HG03432 (cell line): ENCODE measurements around the gene LTBP1.
"Not testable (repeated sequence)": the region's sequence is repeated elsewhere in the genome, so short reads cannot be mapped to it uniquely, and the experiment has no call there.

Source experiments
- ATAC-seq: cut with Tn5 transposase; IDR thresholded peaks from one replicate; pipeline ENCODE4 v1.9.1; 2021; ENCODE audit warnings: mild to moderate bottlenecking, moderate library complexity; ENCODE audit not compliant: unreplicated experiment

The LTBP1 gene

DNA sequence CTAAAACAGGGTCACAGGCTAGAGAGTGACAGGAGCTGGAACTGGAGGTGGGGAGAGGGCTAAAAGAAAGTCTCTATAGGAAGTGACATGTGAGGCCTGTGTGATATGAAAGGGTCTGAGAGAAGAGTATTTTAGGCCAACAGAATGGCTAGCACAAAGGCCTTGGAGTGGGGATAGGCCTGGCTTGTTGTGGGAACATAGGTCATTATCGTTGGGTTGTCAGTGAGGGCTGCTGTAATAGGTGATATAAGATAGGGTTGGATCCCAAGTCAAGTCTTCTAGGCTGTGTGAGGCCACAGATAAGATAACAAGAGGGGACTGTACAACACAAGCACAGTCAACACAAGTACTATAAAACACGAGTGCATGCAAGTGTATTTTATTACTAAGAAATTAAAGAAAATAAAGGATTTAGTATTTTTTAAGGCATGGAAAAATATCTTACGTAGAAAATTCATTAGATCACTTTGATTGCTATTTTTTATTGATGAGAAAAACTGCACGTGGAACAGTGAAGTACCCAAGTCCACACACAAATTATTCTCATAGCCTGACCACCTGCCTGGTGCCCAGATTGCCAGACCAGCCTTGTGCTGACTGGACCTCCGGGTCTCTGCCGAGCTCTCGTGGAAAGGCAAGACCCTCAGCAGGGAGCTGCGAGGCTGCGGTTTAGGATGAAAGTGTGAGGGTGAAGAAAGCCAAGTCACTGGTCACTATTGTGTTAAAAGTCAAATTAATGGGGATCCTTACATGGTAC, 14.1 kb downstream of the LTBP1 start:
- ATAC-seq = no peak

DNA sequence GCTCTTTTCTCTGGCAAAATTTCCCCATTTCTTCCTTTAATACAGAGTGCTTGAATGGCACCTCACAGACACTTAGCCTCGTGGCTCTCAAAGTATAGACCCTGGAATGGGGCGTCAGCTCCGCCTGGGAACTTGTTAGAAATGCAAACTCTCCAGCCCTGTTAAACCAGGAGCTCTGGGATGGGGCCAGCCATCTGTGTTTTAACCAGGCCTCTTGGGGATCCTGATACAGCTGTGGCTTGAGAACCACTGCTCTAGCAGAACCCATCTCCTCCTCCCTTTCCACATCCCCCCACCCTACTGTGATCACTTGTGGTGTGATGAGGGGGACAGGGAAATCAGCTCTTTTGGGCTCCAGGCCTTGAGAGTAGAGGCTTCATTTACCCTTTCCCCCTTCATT, 15.9 kb downstream of the LTBP1 start:
- no peak for ATAC-seq

DNA sequence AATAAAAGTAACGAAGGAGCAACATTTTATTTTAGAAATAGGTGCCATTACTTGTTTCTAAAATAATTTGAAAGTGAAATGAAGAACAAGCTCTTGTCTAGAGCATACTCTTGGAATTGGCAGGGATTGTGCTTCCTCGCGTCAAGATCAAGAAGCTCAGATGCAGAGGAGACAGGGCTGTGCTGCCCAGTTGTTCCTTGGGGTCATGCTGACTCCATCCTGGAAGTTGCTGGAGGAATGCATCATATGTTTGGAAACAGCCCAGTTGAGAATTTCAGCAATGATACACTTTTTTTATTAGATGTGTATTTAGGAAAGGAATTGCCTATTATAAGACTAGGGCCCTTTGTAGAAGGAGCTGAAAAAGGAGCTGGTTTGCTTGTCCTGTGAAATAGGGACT, 17.2 kb downstream of the LTBP1 start:
- ATAC-seq = no peak

DNA sequence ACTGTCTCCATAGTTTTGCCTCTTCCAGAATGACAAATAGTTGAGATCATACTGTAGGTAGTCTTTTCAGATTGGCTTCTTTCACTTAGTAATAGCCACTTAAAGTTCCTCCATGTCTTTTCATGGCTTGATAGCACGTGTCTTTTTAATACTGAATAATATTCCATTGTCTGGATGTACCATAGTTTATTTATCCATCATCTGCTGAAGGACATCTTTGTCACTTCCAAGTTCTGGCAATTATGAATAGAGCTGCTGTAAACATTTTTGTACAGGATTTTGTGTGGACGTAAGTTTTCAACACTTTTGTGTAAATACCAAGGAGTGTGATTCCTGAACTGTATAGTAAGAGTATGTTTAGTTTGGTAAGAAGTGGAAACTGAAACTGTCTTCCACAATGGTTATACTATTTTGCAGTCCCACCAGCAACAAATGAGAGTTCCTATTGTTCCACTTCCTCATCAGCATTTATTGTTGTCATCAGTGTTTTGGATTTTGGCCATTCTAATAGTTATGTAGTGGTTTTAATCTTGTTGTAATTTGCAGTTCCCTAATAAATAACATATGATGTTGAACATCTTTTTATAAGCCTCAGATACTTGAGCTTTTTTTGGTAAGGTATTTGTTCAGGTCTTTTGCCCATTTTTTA, 18.9 kb downstream of the LTBP1 start:
- ATAC-seq = no peak

DNA sequence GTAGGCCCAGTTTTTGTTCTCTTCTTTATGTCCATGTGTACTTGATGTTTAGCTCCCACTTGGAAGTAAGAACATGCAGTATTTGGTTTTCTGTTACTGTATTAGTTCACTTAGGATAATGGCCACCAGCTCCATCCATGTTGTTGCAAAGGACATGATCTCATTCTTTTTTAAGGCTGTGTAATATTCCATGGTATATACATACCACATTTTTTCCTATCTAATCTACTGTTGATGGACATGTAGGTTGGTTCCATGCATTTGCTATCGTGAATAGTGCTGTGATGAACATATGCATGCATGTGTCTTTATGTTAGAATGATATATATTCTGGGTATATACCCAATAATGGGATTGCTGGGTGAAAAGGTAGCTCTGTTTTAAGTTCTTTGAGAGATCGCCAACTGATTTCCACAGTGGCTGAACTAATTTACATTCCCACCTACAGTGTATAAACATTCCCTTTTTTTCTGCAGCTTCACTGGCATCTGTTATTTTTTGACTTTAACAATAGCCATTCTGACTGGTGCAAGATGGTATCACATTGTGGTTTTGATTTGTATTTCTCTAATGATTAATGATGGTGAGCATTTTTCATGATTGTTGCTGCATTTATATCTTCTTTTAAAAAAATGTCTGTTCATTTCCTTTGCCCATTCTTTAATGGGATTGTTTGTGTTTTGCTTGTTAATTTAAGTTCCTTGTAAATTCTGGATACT, 22.9 kb downstream of the LTBP1 start:
- no peak for ATAC-seq

DNA sequence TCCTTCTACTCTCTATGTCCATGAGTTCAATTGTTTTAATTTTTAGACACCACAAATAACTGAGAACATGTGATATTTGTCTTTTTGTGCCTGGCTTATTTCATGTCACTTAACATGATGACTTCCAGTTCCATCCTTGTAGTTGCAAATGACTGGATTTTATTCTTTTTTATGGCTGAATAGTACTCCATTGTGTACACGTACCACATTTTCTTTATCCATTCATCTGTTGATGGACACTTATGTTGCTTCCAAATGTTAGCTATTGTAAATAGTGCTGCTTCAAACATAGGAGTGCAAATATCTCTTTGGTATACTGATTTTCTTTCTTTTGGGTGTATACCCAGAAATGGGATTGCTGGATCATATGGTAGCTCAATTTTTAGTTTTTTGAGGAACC, 27.0 kb downstream of the LTBP1 start:
- not testable (repeated sequence) for ATAC-seq

DNA sequence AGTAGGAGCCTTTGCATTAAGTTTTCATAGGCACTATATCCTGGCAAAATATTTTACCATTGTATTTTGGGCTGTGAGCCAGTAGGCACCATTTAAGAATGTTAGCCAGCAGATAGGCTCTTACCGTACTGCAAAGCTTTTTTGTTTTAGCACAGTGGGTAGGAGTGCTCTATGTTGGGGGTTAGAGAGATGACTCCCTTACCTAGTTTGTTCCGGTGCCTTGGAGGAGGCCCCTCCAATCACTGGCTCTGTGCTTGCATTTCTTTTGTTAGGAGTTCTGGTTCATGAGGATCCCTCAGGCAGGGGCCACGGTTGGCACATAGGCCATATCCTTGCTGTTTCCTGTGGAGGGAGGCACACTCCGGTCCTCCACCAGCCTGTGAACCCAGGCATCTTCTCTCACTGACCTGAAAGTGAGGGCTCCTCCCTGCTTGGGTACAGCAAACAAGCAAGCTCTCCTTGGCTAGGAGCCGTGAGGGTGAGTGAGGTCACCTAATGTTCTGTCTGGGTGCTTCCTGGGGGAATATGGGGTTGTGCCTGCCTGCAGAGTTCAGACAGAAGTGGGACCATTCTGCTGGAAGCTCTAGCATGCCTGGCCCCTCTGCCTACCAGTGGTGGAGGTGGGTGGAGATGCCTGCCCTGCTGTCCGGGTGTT, 29.8 kb downstream of the LTBP1 start:
- ATAC-seq = no peak

DNA sequence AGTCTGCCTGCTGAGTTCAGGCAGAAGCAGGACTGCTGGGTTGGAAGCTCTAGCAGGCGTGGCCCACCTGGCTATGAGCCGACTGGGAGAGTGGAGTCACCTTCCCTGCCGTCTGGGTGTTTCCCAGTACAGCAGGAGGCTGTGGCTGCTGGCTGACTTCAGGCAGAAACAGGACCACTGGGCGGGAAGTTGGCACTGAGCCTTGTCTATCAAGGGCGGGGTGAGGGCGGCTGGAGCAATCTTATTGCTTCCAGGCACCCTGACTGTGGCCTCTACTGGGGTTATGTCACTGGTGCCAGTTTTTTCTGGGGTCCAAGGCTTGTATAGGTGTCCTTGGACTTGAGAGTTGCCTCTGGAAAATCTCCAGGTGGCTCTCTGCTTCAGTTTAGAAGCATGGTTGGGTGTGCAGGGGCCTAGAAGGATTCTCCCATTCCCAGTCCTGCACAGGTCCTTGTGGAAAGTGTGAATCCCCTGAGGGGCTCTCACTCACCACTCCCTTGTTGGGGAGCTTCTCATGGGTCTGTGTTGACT, 30.5 kb downstream of the LTBP1 start:
- no peak for ATAC-seq

DNA sequence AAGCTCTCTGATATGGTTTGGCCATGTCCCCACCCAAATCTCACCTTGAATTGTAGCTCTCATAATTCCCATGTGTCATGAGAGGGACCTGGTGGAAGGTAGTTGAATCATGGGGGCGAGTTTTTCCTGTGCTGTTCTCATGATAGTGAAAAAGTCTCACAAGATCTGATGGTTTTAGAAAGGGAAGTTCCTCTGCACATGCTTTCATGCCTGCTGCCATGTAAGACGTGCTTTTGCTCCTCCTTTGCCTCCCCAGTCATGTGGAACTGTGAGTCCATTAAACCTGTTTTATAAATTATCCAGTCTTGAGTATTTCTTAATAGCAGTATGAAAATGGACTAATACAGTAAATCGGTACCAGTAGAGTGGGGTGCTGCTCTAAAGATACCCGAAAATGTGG, 34.9 kb downstream of the LTBP1 start:
- no peak for ATAC-seq

DNA sequence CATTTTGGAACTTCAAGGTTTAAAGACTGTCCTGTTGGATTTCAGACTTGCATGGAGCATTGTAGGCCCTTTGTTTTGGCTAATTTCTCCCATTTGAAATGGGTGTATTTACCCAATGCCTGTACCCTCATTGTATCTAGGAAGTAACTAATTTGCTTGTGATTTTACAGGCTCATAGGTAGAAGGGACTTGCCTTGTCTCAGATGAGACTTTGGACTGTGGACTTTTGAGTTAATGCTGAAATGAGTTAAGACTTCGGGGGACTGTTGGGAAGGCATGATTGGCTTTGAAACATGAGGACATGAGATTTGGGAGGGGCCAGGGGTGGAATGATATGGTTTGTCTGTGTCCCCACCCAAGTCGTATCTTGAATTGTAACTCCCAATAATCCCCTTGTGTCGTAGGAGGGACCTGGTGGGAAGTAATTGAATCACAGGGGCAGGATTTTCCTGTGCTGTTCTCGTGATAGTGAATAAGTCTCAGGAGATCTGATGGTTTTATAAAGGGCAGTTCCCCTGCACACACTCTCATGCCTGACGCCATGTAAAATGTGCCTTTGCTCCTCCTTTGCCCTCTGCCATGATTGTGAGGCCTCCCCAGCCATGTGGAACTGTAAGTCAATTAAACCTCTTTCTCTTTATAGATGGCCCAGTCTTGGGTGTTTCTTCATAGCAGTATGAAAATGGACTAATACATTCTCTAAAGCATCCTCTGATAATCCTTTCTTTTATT, 36.6 kb downstream of the LTBP1 start:
- ATAC-seq = not testable (repeated sequence)

DNA sequence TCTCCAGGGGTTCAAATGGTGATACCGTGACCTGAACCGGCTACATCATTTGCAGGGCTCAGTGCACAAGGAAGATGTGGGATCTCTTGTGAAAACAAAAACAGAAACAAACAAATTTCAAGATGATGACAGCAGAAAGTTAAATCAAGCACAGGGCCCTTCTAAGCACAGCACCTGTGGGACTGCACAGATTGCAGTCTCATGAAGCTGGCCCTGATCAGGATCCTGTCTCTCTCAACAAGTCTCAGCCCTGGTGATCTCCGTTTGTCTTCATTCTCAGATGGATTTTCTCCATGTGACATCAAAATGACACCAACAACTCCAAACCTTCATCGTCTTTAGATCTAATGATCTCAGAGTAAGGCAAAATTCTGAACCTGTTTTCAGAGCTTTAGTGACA, 39.7 kb downstream of the LTBP1 start:
- ATAC-seq = no peak

DNA sequence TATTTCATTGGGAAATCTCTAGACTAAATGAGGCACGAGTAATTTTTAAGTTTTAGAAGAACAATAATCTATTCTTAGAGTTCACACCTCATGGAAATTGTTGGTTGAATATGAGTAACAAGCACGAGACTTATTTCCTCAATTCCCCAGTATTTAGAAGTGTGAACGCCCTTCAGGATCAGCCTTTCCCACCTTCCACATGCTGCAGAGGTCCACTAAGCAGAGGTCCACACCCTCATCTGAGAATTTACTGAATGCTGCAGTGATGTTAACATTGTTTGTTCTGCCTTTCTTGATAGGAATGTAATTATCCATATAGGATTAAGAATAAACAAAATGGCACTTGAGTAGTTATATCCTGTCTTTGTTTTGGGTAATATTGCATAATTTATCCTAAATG, 41.8 kb downstream of the LTBP1 start:
- no peak for ATAC-seq

DNA sequence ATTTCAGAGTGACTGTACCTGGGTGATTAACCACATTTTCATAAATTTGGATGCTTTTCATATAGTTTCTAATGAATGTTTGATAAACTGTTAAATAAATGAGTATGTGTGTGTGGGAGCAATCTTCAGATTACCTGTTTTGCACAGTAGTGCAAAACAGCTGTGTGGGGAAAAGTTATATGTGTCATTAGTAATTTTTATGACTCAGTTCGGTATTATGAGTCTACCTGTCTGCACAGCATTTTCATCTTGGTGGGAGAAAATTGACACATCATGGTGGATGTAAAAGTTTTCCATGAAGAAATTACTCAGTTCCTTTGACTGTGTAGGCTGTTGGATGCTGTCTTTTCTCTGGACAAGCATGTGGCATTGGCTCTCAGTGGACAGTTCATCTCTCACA, 43.8 kb downstream of the LTBP1 start:
- ATAC-seq = no peak

DNA sequence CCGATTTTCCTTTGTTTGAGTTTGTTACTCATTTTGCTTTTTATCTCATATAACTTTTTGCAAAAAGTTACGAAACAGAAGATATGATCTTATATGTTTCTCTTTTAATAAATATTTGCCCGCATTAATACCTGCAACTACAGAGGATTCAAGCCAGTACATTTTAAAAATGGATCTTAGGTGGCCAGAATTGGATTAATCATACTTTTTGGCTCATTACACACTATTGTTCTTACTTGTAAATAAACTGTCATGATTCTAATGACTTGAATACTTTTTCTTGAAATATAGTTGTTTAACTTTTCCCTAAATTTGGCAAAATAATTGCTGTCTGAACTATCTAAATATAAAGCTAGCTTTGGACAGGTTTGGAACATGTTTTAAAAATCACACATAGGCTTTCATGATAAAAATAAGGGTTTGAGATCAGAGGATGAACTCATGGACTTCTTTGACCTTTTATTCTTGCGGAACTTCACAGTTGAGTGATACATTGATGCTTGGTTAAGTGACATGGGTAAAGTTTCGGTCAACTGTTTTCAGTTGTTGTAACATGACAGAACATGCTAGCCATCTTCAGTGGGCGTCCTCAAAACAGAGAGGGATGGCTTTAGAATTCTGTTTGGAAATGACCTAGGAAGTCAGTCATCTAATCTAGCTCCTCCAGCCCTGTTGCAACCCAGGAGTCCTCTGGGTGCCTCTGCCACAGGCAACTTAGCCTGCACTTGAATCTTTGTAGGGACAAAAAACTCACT, 44.5 kb downstream of the LTBP1 start:
- ATAC-seq = no peak

DNA sequence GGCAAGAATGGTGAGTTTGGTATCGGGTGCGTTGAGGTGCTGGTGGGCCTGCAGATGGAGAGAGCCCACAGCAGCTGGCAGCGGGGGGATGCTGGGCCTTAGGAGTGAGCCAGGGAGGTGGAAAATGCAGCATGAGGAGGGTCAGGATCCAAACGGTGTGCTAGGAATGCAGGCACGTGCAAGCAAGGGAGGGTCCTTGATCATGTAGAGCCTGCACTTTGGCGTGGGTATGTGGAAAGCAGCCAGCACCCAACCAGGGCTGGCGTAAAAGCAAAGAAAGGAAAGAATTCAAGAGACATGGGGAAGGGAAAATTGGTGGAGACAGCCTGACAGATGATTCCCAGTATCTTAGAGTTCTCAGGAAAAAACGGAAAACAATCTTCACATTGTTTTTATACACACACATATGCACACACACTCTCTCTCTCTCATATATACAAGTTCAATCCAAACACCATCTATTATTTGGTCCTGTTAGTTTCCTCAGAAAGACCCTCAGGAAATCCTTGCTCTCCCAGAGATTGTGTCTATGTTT, 46.3 kb downstream of the LTBP1 start:
- no peak for ATAC-seq

DNA sequence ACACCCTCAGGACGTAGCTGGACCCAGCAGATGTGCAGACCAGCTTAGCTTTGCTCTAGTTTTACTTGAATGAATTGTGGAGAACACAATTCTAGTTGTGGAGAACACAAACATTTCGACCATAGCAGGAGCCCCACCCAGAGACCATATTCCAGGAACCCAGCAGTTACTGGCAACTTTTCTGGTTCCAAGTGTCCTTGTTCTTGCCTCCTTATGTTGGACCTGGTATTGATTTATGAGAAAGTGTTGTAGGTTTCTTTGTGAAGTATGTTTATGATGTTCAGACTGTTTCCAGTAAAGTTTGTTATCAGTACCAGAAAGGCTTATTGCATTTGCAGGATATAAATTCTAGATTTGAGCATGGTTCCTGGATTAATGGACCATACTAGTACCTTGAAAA, 51.0 kb downstream of the LTBP1 start:
- no peak for ATAC-seq

DNA sequence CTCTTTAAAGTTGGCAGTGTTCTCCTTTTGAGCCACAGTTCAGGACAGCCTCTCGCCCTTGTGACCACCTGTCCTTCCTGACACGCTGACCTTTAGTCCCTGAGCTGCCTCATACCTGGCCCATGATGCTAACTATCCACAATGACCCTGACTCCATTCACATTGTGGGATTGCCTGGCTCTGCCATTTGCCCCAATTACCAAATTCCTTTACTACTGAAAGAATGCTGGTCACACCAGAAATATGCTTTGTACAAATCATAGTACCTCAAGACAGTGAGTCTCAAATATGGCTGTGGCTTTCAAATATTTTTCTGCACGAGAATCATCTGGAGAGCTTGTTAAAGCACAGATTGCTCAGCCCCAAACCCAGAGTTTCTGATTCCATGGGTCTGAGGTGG, 54.2 kb downstream of the LTBP1 start:
- no peak for ATAC-seq

DNA sequence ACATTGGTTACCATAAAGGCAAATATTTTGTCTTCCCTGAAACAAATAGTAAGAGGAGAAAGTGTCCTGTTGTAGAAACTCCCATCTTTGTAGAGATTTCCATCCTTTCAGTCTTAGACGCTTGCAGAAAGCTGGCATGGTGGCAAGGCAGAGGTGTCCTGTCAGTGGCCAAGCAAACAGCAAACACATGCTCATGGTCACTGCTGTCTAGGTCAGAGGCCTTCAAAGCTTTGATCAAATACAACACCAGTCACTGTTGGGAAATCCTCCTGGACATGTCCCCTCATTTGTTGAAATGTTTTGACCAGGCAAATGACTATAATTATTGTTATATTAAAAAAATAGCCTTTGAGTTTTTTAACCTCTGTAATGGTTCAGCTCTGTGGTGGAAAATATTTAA, 55.1 kb downstream of the LTBP1 start:
- no peak for ATAC-seq

DNA sequence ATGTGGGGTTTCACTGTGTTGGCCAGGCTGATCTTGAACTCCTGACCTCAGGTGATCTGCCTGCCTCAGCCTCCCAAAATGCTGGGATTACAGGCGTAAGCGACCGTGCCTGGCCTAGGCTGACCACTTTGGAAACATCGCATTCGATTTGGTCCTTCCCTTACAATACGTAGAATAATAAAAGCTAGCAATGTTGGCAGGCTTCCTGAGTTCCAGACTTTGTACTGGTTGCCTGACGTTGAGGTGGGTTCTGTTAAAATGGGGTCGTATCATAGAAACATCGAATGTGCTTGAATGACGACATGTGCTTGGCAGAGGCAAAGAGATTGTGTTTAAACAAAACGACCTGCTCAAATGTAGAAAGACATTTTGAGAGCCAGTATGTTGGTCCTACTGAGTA, 56.1 kb downstream of the LTBP1 start:
- ATAC-seq = no peak

DNA sequence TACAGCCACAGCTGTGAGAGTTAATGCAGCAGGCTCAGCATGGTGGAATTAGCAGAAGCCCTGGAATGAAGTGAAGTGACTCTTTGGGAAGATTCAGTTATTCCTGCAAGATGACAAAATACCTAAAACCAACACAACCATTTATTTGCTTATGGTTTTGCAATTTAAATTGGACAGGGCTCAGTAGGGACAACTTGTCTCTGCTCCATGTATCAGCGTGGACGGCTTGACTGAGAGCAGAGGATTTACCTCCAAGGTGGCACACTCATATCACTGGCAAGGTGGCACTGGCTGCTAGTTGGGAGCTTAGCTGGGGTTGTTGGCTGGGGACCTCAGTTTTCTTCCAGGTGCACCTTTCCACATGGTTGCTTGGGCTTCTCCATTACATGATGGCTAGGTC, 58.3 kb downstream of the LTBP1 start:
- no peak for ATAC-seq
